Stimulated activated CD4-positive, alpha-beta T cell treated with anti-CD3 and anti-CD28 coated beads, Interleukin-1b, Interleukin-23, amount 100 ng/mL, for 1 hour (primary cell): ENCODE measurements around the gene EEFSEC.

ENCODE experiments used
- DNase-seq, 2 donors: peaks; one replicate each; pipeline ENCODE4 v3.0.0-alpha.2; 2020; ENCODE audit warnings: low read depth in 2 of 2

Gene EEFSEC

GRCh38 chr3:128285967-128286321 lies 132.7 kb downstream of the EEFSEC start:
- DNase-seq, result no peak

- no peak for DNase-seq
Measured at GRCh38 chr3:128286691-128287090, 133.4 kb downstream of the EEFSEC start.

GRCh38 chr3:128287216-128287615 lies 133.9 kb downstream of the EEFSEC start:
- no peak for DNase-seq

GRCh38 chr3:128289534-128289933 lies 136.3 kb downstream of the EEFSEC start:
- DNase-seq, result no peak

GRCh38 chr3:128290484-128290883 lies 137.2 kb downstream of the EEFSEC start:
- DNase-seq, result no peak

GRCh38 chr3:128293930-128294329 lies 140.6 kb downstream of the EEFSEC start:
- no peak for DNase-seq

- DNase-seq, result no peak
Measured at GRCh38 chr3:128294999-128295468, 141.8 kb downstream of the EEFSEC start.

GRCh38 chr3:128296469-128297251 lies 143.4 kb downstream of the EEFSEC start:
- DNase-seq, result no peak

GRCh38 chr3:128297401-128298138 lies 144.3 kb downstream of the EEFSEC start:
- DNase-seq, result no peak

- no peak for DNase-seq
Measured at GRCh38 chr3:128301186-128302023, 148.1 kb downstream of the EEFSEC start.

- DNase-seq, result no peak
Measured at GRCh38 chr3:128306481-128306880, 153.2 kb downstream of the EEFSEC start.

GRCh38 chr3:128307029-128307633 lies 153.8 kb downstream of the EEFSEC start:
- DNase-seq, result no peak

- DNase-seq, result no peak
Measured at GRCh38 chr3:128307781-128308469, 154.6 kb downstream of the EEFSEC start.

GRCh38 chr3:128309026-128309425 lies 155.7 kb downstream of the EEFSEC start:
- no peak for DNase-seq

- DNase-seq, result no peak
Measured at GRCh38 chr3:128310286-128311058, 157.2 kb downstream of the EEFSEC start.

- no peak for DNase-seq
Measured at GRCh38 chr3:128311441-128311844, 158.2 kb downstream of the EEFSEC start.

- no peak for DNase-seq
Measured at GRCh38 chr3:128312271-128312670, 159.0 kb downstream of the EEFSEC start.

GRCh38 chr3:128313071-128313725 lies 159.9 kb downstream of the EEFSEC start:
- DNase-seq, result no peak

- no peak for DNase-seq
Measured at GRCh38 chr3:128313935-128314334, 160.7 kb downstream of the EEFSEC start.

- DNase-seq, result no peak
Measured at GRCh38 chr3:128315313-128315712, 162.0 kb downstream of the EEFSEC start.
